ENCODE data around the gene C21orf58.

Gene C21orf58

DNA sequence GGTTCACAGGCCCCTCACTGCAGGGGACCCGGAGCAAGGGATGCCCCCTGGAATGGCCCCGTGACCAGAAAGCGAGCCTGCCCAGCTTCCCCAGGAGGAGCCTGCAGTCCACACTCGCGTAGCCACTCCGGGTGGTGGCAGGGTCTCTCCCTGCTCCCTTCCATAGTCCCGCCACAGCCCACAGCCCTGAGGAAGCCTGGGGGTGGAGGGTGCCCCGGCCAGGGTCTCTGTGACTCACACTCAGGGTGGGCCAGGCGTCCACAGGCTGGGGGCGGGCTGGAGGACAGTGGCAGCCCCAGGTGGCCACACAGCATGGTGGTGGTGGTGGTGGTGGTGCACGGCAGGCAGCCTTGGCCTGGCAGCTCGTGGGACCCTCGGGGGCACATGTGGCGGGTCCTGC is 21.9 kb downstream of the C21orf58 start:
- Histone ChIP-seq H3K79me2 (ENCODE audit: insufficient read depth, low read length) (peaks cover 3% of the 10 kb centered on the region; the same call in 1 of the 2 replicates), H3K9me3 (ENCODE audit: insufficient read depth, low read length, severe bottlenecking) (no peaks in the 10 kb centered on the region), H3K27me3 (ENCODE audit: insufficient read depth, low read length, poor library complexity) (no peaks in the 10 kb centered on the region), H3K4me2 (ENCODE audit: insufficient read depth, low read length) (no peak overlapping the region), H3K27ac (ENCODE audit: low read length) (no peak overlapping the region), H3K9ac (ENCODE audit: low read depth, low read length) (no peak overlapping the region), H3K36me3 (ENCODE audit: insufficient read depth, low read length) (peaks cover 63% of the 10 kb centered on the region), H3K4me3 (ENCODE audit: low read depth in 1 of 2, low read length in 2 of 2) (no peak overlapping the region), H3K4me1 (ENCODE audit: insufficient read depth, low read length) (no peaks in the 10 kb centered on the region), H2AFZ (ENCODE audit: low read depth, low read length) (no peak overlapping the region), H4K20me1 (ENCODE audit: insufficient read depth, low read length) (peaks cover 8% of the 10 kb centered on the region; the same call in 1 of the 2 replicates)
- DNase-seq: no peak
- TF ChIP-seq, protein P1, sequence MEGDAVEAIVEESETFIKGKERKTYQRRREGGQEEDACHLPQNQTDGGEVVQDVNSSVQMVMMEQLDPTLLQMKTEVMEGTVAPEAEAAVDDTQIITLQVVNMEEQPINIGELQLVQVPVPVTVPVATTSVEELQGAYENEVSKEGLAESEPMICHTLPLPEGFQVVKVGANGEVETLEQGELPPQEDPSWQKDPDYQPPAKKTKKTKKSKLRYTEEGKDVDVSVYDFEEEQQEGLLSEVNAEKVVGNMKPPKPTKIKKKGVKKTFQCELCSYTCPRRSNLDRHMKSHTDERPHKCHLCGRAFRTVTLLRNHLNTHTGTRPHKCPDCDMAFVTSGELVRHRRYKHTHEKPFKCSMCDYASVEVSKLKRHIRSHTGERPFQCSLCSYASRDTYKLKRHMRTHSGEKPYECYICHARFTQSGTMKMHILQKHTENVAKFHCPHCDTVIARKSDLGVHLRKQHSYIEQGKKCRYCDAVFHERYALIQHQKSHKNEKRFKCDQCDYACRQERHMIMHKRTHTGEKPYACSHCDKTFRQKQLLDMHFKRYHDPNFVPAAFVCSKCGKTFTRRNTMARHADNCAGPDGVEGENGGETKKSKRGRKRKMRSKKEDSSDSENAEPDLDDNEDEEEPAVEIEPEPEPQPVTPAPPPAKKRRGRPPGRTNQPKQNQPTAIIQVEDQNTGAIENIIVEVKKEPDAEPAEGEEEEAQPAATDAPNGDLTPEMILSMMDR (IDR thresholded peaks at IDR 0.05; ENCODE audit: borderline replicate concordance, extremely low read depth, low read length, poor library complexity, severe bottlenecking): no peak
- TF ChIP-seq EZH2 (IDR thresholded peaks at IDR 0.05; ENCODE audit: borderline replicate concordance, low read depth, low read length, severe bottlenecking): no peak
- no peak for ATAC-seq (ENCODE audit: insufficient read depth, low read depth)

DNA sequence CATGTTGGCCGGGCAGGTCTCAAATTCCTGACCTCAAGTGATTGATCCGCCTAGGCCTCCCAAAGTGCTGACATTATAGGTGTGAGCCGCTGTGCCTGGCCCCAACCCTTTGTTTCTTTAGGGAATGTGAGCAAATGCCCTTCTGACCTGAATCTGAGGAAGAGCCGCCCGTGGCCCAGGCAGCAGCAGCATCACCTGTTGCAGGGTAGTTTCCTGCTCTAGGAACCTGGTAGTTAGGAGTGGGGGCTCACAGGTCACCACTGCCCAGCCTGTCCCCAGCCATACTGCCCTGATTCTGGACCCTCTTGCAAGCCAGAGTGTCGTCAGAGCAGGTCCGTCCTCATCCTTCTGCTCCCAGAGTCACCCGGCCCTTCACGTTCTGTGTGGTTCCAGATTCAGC is 24.5 kb downstream of the C21orf58 start:
- H2AFZ ChIP-seq (ENCODE audit: low read depth, low read length): no peak overlapping the region
- no peak for ATAC-seq (ENCODE audit: insufficient read depth, low read depth)
- no peaks in the 10 kb centered on the region for H3K27me3 ChIP-seq (ENCODE audit: insufficient read depth, low read length, poor library complexity)
- H3K4me1 ChIP-seq (ENCODE audit: insufficient read depth, low read length): no peaks in the 10 kb centered on the region
- H3K79me2 ChIP-seq (ENCODE audit: insufficient read depth, low read length): no peaks in the 10 kb centered on the region
- TF ChIP-seq, protein P1 (IDR thresholded peaks at IDR 0.05; ENCODE audit: borderline replicate concordance, extremely low read depth, low read length, poor library complexity, severe bottlenecking): no peak
- no peak for TF ChIP-seq EZH2 (IDR thresholded peaks at IDR 0.05; ENCODE audit: borderline replicate concordance, low read depth, low read length, severe bottlenecking)
- H3K9ac ChIP-seq (ENCODE audit: low read depth, low read length): no peak overlapping the region
- H3K9me3 ChIP-seq (ENCODE audit: insufficient read depth, low read length, severe bottlenecking): no peaks in the 10 kb centered on the region
- no peak for DNase-seq
- peaks cover 8% of the 10 kb centered on the region; the same call in 1 of the 2 replicates for H4K20me1 ChIP-seq (ENCODE audit: insufficient read depth, low read length)
- H3K27ac ChIP-seq (ENCODE audit: low read length): no peak overlapping the region
- peaks cover 43% of the 10 kb centered on the region for H3K36me3 ChIP-seq (ENCODE audit: insufficient read depth, low read length)
- H3K4me2 ChIP-seq (ENCODE audit: insufficient read depth, low read length): no peak overlapping the region
- H3K4me3 ChIP-seq (ENCODE audit: low read depth in 1 of 2, low read length in 2 of 2): no peak overlapping the region

DNA sequence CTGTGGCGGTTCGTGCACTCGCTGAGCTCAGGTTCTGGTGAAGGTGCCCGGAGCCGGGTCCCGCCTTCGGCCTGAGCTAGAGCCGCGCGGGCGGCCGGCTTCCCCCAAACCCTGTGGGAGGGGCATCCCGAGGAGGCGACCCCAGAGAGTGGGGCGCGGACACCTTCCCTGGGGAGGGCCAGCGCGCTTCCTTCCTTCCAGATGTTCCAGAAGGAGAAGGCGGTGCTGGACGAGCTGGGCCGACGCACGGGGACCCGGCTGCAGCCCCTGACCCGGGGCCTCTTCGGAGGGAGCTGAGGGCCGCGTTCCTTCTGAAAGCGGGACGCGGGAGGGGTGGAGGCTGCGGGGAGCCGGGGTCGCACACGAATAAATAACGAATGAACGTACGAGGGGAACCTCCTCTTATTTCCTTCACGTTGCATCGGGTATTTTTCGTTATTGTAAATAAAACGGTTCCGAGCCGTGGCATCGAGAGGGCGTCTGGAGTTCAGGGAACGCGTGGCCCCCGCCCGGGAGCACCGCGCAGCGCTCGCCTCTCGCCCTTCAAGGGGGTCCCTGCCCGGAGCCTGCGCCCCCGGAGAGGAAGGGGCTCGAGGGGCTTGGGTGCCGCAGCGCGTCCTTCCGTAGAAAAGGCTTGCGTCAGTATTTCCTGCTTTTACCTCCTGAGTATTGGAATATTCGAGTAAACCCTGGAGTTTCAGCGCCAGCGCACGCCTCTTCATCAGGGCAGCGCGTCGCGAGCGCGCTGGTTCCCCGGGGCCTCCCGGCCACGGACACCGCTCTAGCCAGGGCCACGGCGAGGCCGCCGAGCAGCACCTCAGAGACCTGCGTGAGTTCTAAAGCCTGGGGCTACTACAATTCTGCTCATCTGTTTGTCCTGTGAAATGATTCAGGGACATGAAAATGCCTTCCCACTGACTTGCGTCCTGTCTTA is 26.1 kb downstream of the C21orf58 start:
- Histone ChIP-seq H3K36me3 (ENCODE audit: insufficient read depth, low read length) (peaks cover 35% of the 10 kb centered on the region), H3K9me3 (ENCODE audit: insufficient read depth, low read length, severe bottlenecking) (no peaks in the 10 kb centered on the region), H3K4me2 (ENCODE audit: insufficient read depth, low read length) (no peak overlapping the region), H3K27me3 (ENCODE audit: insufficient read depth, low read length, poor library complexity) (no peaks in the 10 kb centered on the region), H3K9ac (ENCODE audit: low read depth, low read length) (no peak overlapping the region), H3K4me1 (ENCODE audit: insufficient read depth, low read length) (no peaks in the 10 kb centered on the region), H3K79me2 (ENCODE audit: insufficient read depth, low read length) (no peaks in the 10 kb centered on the region), H3K27ac (ENCODE audit: low read length) (no peak overlapping the region), H2AFZ (ENCODE audit: low read depth, low read length) (no peak overlapping the region), H4K20me1 (ENCODE audit: insufficient read depth, low read length) (peaks cover 8% of the 10 kb centered on the region; the same call in 1 of the 2 replicates), H3K4me3 (ENCODE audit: low read depth in 1 of 2, low read length in 2 of 2) (no peak overlapping the region)
- ATAC-seq (ENCODE audit: insufficient read depth, low read depth) (0 out of 3 replicates have a peak, but pooled peaks have one; percentile 13), DNase-seq (no peak)
- TF ChIP-seq, protein P1 (IDR thresholded peaks at IDR 0.05; ENCODE audit: borderline replicate concordance, extremely low read depth, low read length, poor library complexity, severe bottlenecking): no peak
- TF ChIP-seq EZH2 (IDR thresholded peaks at IDR 0.05; ENCODE audit: borderline replicate concordance, low read depth, low read length, severe bottlenecking): no peak
